CD14-positive monocyte (primary cell): Measurements from ENCODE around the gene KCNA10. TPM values are rescaled to one million over a fixed set of nuclear protein-coding genes. Genes with fewer than 3 reads are reported as not detected.

Source experiments
- DNase-seq, 3 donors: peaks; one replicate each; pipeline ENCODE4 v3.0.0-alpha.2; 2011 to 2022
- H2AFZ ChIP-seq: 2 replicates; pipeline ENCODE4 v1.6.0; 2012; ENCODE audit warnings: mild to moderate bottlenecking, low read depth, low read length, inconsistent platforms; ENCODE audit not compliant: insufficient read depth, poor library complexity, severe bottlenecking
- H3K27ac ChIP-seq, 2 donors: 1 replicate in 1 of 2; 2 replicates in 1 of 2; pipeline ENCODE4 v1.5.1; 2012 to 2013; ENCODE audit warnings: low read length in 2 of 2, control low read depth in 1 of 2, inconsistent platforms in 1 of 2, low read depth in 1 of 2, mild to moderate bottlenecking in 1 of 2
- H3K27me3 ChIP-seq, 2 donors: one replicate each; pipeline versions ENCODE4 v1.6.0 to v1.6.1; 2011 to 2013; ENCODE audit warnings: low read length in 2 of 2; ENCODE audit not compliant: control insufficient read depth in 2 of 2, insufficient read depth in 2 of 2
- H3K36me3 ChIP-seq, 2 donors: replicated peaks in 1 of 2; 1 replicate in 1 of 2; 2 replicates in 1 of 2; pipeline versions ENCODE4 v1.5.1 to v1.6.1; 2012 to 2013; ENCODE audit warnings: low read length in 2 of 2, control low read depth in 1 of 2, inconsistent platforms in 1 of 2, mild to moderate bottlenecking in 1 of 2; ENCODE audit not compliant: insufficient read depth in 2 of 2, control insufficient read depth in 1 of 2
- H3K4me1 ChIP-seq, 2 donors: 1 replicate in 1 of 2; 2 replicates in 1 of 2; pipeline versions ENCODE4 v1.5.1 to v1.6.1; 2012 to 2013; ENCODE audit warnings: low read length in 2 of 2, control low read depth in 1 of 2, inconsistent platforms in 1 of 2, mild to moderate bottlenecking in 1 of 2, moderate library complexity in 1 of 2; ENCODE audit not compliant: insufficient read depth in 2 of 2, control insufficient read depth in 1 of 2
- H3K4me2 ChIP-seq: replicated peaks from 2 replicates; pipeline ENCODE3; 2012; ENCODE audit warnings: low read length, moderate library complexity, mild to moderate bottlenecking; ENCODE audit not compliant: poor library complexity, severe bottlenecking; ENCODE audit errors: extremely low read depth
- H3K4me3 ChIP-seq, 3 experiments: fragments of 200-600 bp in 1 of 3; sonication (generic) in 1 of 3; replicated peaks in 1 of 3; 1 replicate in 2 of 3; 2 replicates in 1 of 3; pipeline ENCODE4 v1.5.1; 2011 to 2013; ENCODE audit warnings: low read length in 3 of 3, mild to moderate bottlenecking in 3 of 3, control low read depth in 2 of 3, low read depth in 2 of 3, inconsistent platforms in 1 of 3, moderate library complexity in 1 of 3
- H3K79me2 ChIP-seq: 2 replicates; pipeline ENCODE4 v1.6.0; 2012; ENCODE audit warnings: mild to moderate bottlenecking, control low read depth, inconsistent platforms, low read length, moderate library complexity; ENCODE audit not compliant: insufficient read depth
- H3K9ac ChIP-seq: 2 replicates; pipeline ENCODE4 v1.6.0; 2017; ENCODE audit warnings: low read length, mild to moderate bottlenecking; ENCODE audit not compliant: insufficient read depth, poor library complexity, severe bottlenecking
- H3K9me3 ChIP-seq, 2 donors: replicated peaks in 1 of 2; 1 replicate in 1 of 2; 2 replicates in 1 of 2; pipeline versions ENCODE4 v1.5.1 to v1.6.1; 2012 to 2013; ENCODE audit warnings: low read length in 2 of 2, control low read depth in 1 of 2; ENCODE audit not compliant: control insufficient read depth in 1 of 2, insufficient read depth in 1 of 2
- H4K20me1 ChIP-seq: 2 replicates; pipeline ENCODE4 v1.6.0; 2012; ENCODE audit warnings: mild to moderate bottlenecking, low read length, control low read depth, moderate library complexity; ENCODE audit not compliant: insufficient read depth
- H3K27ac Mint-ChIP-seq, 7 donors: one replicate each; pipeline ENCODE4 v1.8.0; 2020; ENCODE audit warnings: mild to moderate bottlenecking in 7 of 7, mixed read lengths in 7 of 7, moderate library complexity in 6 of 7, inconsistent platforms in 2 of 7
- H3K27me3 Mint-ChIP-seq, 3 donors: one replicate each; pipeline ENCODE4 v1.8.0; 2021 to 2022; ENCODE audit warnings: low read depth in 3 of 3, mild to moderate bottlenecking in 3 of 3, mixed read lengths in 3 of 3, moderate library complexity in 3 of 3, inconsistent platforms in 1 of 3
- H3K36me3 Mint-ChIP-seq, 2 donors: one replicate each; pipeline ENCODE4 v1.8.0; 2020; ENCODE audit warnings: mixed read lengths in 2 of 2, inconsistent platforms in 1 of 2, mild to moderate bottlenecking in 1 of 2
- H3K4me1 Mint-ChIP-seq: one replicate; pipeline ENCODE4 v1.8.0; 2020; ENCODE audit warnings: mild to moderate bottlenecking, mixed read lengths
- H3K4me3 Mint-ChIP-seq, 2 donors: one replicate each; pipeline ENCODE4 v1.8.0; 2020; ENCODE audit warnings: mild to moderate bottlenecking in 2 of 2, mixed read lengths in 2 of 2, moderate library complexity in 1 of 2
- H3K9me3 Mint-ChIP-seq, 7 donors: one replicate each; pipeline ENCODE4 v1.8.0; 2020 to 2022; ENCODE audit warnings: mixed read lengths in 7 of 7, mild to moderate bottlenecking in 6 of 7, moderate library complexity in 6 of 7, inconsistent platforms in 2 of 7
- CTCF ChIP-seq: fragments of 200-600 bp; IDR thresholded peaks from one replicate; pipeline ENCODE4 v1.8.0; 2022; ENCODE audit warnings: antibody characterized with exemption, mild to moderate bottlenecking
- WGBS: methylation state at CpG from one replicate; pipeline ENCODE4 v1.1.5; 2013; ENCODE audit warnings: missing lambda C conversion rate; ENCODE audit not compliant: insufficient coverage; 5-methylcytosine and 5-hydroxymethylcytosine counted together
- intact Hi-C, 2 donors: fragments of 100-400 bp; cut with micrococcal nuclease; formaldehyde crosslinking; loops; one replicate each; pipeline versions ENCODE4 v1.15.0 to v1.15.1; 2023
- polyA plus RNA-seq, 3 donors: library from polyadenylated mRNA; depleted of rRNA in 1 of 3; unstranded in 2 of 3; stranded (reverse) in 1 of 3; fragments of 300-500 nt in 2 of 3; fragments of >200 nt in 1 of 3; fragmentation: Illumina TruSeq in 2 of 3; gene quantifications; 1 replicate in 2 of 3; 2 replicates in 1 of 3; pipeline ENCODE4 v1.2.3, GENCODE V29; 2012 to 2021

The KCNA10 gene
- polyA plus RNA-seq, 3 donors, result not detected

- peaks cover 1 to 11% (median 3%) of the 10 kb centered on the region in 3 donors for H3K27me3 Mint-ChIP-seq
- intact Hi-C loops, result no loop called here
- H2AFZ ChIP-seq, result no peak overlapping the region
- no peaks in the 10 kb centered on the region for H3K9me3 ChIP-seq
- no peak overlapping the region for H3K4me2 ChIP-seq
- H3K9ac ChIP-seq, result no peak overlapping the region
- 67% methylated on average over 3 of the region's 5 CpGs for WGBS
- H3K27me3 ChIP-seq, result no peaks in the 10 kb centered on the region
- H3K4me1 Mint-ChIP-seq, result peaks cover 4% of the 10 kb centered on the region
- no peak overlapping the region for H3K4me3 ChIP-seq
- H3K9me3 Mint-ChIP-seq, result peaks cover 0 to 4% (median 1%) of the 10 kb centered on the region in 7 donors
- H3K36me3 ChIP-seq, result no peaks in the 10 kb centered on the region
- H4K20me1 ChIP-seq, result no peaks in the 10 kb centered on the region
- no peaks in the 10 kb centered on the region for H3K36me3 Mint-ChIP-seq
- H3K4me3 Mint-ChIP-seq, result no peak overlapping the region
- H3K4me1 ChIP-seq, result peaks cover 0 to 3% of the 10 kb centered on the region in 2 donors
- no peak overlapping the region for H3K27ac Mint-ChIP-seq
- no peaks in the 10 kb centered on the region for H3K79me2 ChIP-seq
- no peak for DNase-seq
- TF ChIP-seq CTCF, result no peak
- no peak overlapping the region for H3K27ac ChIP-seq
Measured at GRCh38 chr1:110515891-110516290, 3.1 kb downstream of the KCNA10 start.

GRCh38 chr1:110515041-110515440 lies 3.9 kb downstream of the KCNA10 start:
- no peak for TF ChIP-seq CTCF
- H3K79me2 ChIP-seq, result no peaks in the 10 kb centered on the region
- no peaks in the 10 kb centered on the region for H3K36me3 Mint-ChIP-seq

More at GRCh38 chr1:110515041-110515440, 3.9 kb downstream of the KCNA10 start:
- H3K36me3 ChIP-seq, result no peaks in the 10 kb centered on the region
- no peak overlapping the region for H3K4me3 ChIP-seq
- no peaks in the 10 kb centered on the region for H3K27me3 ChIP-seq
- H3K9me3 ChIP-seq, result no peaks in the 10 kb centered on the region
- Mint-ChIP-seq H3K4me3 (no peak overlapping the region), H3K27ac (no peak overlapping the region), H3K27me3 (peaks cover 3 to 11% (median 4%) of the 10 kb centered on the region in 3 donors), H3K9me3 (peaks cover 0 to 4% (median 1%) of the 10 kb centered on the region in 7 donors), H3K4me1 (no peaks in the 10 kb centered on the region)
- H3K4me2 ChIP-seq, result no peak overlapping the region
- no peak overlapping the region for H3K27ac ChIP-seq
- H2AFZ ChIP-seq, result no peak overlapping the region
- no peak overlapping the region for H3K9ac ChIP-seq
- H3K4me1 ChIP-seq, result no peaks in the 10 kb centered on the region
- no peak for DNase-seq
- intact Hi-C loops, result no loop called here
- no peaks in the 10 kb centered on the region for H4K20me1 ChIP-seq
